ENCODE measurements around the gene DSTN.

Gene DSTN

GRCh38 chr20:17637985-17638640 is 68.2 kb downstream of the DSTN start:
- DNase-seq (ENCODE audit: low read depth) = no peak

- no peak for DNase-seq (ENCODE audit: low read depth)
Observed at GRCh38 chr20:17638835-17639407, 69.0 kb downstream of the DSTN start.

DNA sequence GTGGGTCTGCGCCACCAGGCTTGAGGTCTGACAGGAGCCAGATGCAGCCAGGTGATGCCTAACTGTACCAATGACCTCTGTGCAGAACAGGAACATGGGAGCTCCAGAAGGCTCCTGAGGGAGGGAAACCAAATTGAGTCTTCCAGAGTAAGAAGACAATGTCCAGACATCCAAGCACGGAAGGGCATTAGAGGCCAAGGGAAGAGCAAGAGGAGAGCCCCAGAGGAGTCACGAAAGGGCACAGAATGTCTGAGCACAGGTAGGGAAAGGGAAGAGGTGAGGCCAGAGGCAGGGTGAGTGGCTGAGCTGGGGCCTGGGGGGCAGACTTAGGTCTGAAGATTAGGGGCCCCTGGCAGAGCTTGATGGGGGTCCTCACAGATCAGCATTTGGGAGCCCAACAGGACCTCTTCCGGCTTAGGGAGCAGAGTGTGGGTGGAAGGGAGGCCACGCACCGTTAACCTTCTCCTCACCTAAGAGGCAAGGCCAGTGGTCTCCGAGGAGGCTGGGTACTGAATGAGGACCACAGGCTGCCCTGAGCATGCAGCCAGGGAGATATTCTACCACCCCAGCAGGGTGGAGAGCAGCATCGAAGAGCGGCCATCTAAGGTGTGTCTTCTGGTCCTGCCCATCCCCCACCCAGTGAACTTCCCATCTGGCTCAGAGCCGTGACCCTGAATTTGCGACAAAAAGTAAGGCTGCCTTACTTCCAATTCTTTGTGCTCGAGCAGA is 70.4 kb downstream of the DSTN start:
- DNase-seq (ENCODE audit: low read depth) = no peak

GRCh38 chr20:17640875-17641378 is 71.1 kb downstream of the DSTN start:
- no peak for DNase-seq (ENCODE audit: low read depth)

GRCh38 chr20:17641520-17641964 is 71.7 kb downstream of the DSTN start:
- no peak for DNase-seq (ENCODE audit: low read depth)

GRCh38 chr20:17641993-17642392 is 72.1 kb downstream of the DSTN start:
- DNase-seq (ENCODE audit: low read depth) = no peak

GRCh38 chr20:17642404-17643269 is 72.8 kb downstream of the DSTN start:
- DNase-seq (ENCODE audit: low read depth) = no peak

DNA sequence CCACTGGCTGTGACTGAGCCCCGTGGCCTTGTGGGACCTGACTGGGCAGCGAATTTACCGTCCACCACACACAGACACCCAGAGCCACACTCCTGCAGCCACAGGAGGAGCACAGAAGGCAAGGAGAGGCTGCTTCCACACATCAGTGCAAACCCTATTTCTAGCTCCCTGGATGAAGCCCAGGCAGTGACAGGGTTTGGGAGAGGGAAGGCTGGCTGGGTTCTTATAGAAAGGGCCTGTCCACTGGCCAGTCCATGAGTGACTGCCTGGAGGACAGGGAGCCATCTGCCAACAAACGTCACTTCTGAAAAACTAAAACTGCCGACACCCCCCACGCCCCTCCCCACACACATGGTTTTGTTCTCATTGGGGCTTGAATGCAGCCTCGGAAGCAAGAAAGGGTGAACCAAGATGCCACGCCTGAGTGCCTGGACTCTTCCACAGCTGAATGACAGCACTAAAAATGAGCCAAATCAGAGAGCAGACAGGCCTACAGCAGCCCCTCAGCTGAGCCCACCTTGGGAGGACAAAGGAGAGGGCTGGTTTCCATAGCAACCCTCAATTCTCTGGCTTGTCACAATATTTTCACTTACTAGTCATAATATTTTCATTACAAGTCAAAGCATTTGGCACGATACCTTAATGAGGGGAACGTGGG is 73.8 kb downstream of the DSTN start:
- DNase-seq (ENCODE audit: low read depth) = no peak

DNA sequence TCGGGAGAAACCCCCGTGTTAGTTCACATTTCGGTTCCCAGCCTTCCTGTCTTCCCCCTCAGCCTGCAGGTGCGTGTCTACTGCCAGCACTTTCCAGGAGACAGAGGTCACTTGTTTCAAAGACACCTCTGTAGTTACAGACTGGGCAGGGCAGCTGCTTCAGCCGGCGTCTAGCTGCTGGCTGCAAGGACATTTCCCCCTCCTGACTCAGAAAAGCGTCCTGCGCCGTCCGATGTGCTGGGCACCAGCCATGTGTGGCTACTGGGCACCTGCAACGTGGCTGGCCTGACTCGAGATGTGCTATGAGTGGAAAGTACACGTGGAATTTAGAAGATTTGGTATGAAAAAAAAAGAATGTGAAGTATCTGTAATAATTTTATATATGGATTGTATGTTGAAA is 74.6 kb downstream of the DSTN start:
- DNase-seq (ENCODE audit: low read depth) = no peak

GRCh38 chr20:17645010-17645409 is 75.1 kb downstream of the DSTN start:
- no peak for DNase-seq (ENCODE audit: low read depth)

GRCh38 chr20:17645546-17646208 is 75.8 kb downstream of the DSTN start:
- peak; percentile 18 for DNase-seq (ENCODE audit: low read depth)

DNA sequence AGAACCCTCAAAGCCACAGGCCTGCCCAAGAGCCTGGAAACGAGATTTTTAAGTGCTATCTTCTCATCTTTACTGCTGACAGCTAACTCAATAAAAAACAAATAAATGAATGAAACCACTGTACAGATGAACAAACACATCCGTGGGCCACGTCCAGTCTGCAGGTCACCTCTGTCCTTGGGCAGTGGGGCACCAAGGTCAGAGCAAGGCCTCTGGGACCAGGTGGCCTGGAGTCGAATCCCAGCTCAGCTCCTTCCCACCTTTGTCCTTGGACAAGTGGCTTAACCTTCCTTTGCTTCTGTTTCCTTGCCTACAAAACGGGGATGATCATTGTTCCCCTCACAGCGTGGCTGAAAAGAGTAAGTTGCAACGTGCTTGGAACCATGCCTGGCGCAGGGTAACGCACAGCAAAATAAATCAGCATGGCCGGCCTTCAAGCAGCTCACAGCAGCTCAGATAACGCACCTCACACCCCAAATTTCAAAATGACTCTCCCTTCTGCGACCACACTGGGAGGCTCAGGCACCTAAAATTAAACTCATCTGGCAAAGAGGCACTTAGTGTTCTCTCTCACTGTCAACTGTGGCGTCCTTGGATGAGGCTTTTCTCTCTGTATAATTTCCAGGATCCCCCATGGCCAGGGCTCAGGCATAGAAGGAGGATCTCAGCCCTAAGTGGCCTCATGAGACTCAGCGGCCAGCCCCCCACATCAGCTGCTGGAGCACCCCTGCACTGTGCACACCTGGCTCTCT is 76.5 kb downstream of the DSTN start:
- no peak for DNase-seq (ENCODE audit: low read depth)

GRCh38 chr20:17646961-17647301 is 77.1 kb downstream of the DSTN start:
- DNase-seq (ENCODE audit: low read depth) = no peak

GRCh38 chr20:17647391-17648314 is 77.8 kb downstream of the DSTN start:
- DNase-seq (ENCODE audit: low read depth) = no peak

- no peak for DNase-seq (ENCODE audit: low read depth)
Observed at GRCh38 chr20:17648315-17648646, 78.4 kb downstream of the DSTN start.

- DNase-seq (ENCODE audit: low read depth) = no peak
Observed at GRCh38 chr20:17648791-17649730, 79.2 kb downstream of the DSTN start.

GRCh38 chr20:17650301-17651128 is 80.6 kb downstream of the DSTN start:
- DNase-seq (ENCODE audit: low read depth) = no peak

Measured in fibroblast of the conjunctiva (primary cell).